RKO (cell line): ENCODE measurements around the gene VSX1.

Source experiments
- DNase-seq: peaks from one replicate; pipeline ENCODE4 v3.0.0-alpha.2; 2016; ENCODE audit warnings: low spot score

VSX1 gene

GRCh38 chr20:25081730-25082497, at the start of gene VSX1:
Gene VSX1, minus strand, starts transcription at chr20:25082141. Its CDS starts 45 bp downstream, at chr20:25082096.
- DNase-seq: no peak

GRCh38 chr20:25129908-25130307, 48.0 kb upstream of the VSX1 start:
- no peak for DNase-seq

GRCh38 chr20:25129428-25129827, 47.5 kb upstream of the VSX1 start:
- DNase-seq: no peak

- no peak for DNase-seq
Measured at GRCh38 chr20:25128649-25129048, 46.7 kb upstream of the VSX1 start.

GRCh38 chr20:25127761-25128537, 46.0 kb upstream of the VSX1 start:
- DNase-seq: no peak

GRCh38 chr20:25126204-25127029, 44.5 kb upstream of the VSX1 start:
- no peak for DNase-seq

GRCh38 chr20:25125636-25126035, 43.7 kb upstream of the VSX1 start:
- DNase-seq: no peak

- DNase-seq: no peak
Measured at GRCh38 chr20:25120920-25121319, 39.0 kb upstream of the VSX1 start.

GRCh38 chr20:25120457-25120856, 38.5 kb upstream of the VSX1 start:
- DNase-seq: no peak

GRCh38 chr20:25118529-25118928, 36.6 kb upstream of the VSX1 start:
- DNase-seq: no peak

- no peak for DNase-seq
Measured at GRCh38 chr20:25117990-25118389, 36.0 kb upstream of the VSX1 start.

GRCh38 chr20:25116739-25117458, 35.0 kb upstream of the VSX1 start:
- no peak for DNase-seq

- DNase-seq: no peak
Measured at GRCh38 chr20:25103526-25103925, 21.6 kb upstream of the VSX1 start.

- no peak for DNase-seq
Measured at GRCh38 chr20:25100914-25101313, 19.0 kb upstream of the VSX1 start.

- DNase-seq: no peak
Measured at GRCh38 chr20:25099601-25100140, 17.7 kb upstream of the VSX1 start.

- no peak for DNase-seq
Measured at GRCh38 chr20:25097498-25097897, 15.6 kb upstream of the VSX1 start.

GRCh38 chr20:25090492-25091429, 8.8 kb upstream of the VSX1 start:
- DNase-seq: no peak

- no peak for DNase-seq
Measured at GRCh38 chr20:25089662-25090061, 7.7 kb upstream of the VSX1 start.

- DNase-seq: no peak
Measured at GRCh38 chr20:25089096-25089495, 7.2 kb upstream of the VSX1 start.

GRCh38 chr20:25088267-25088666, 6.3 kb upstream of the VSX1 start:
- no peak for DNase-seq
